ENCODE data around the gene RAPGEF1. TPM values are rescaled to one million over a fixed set of nuclear protein-coding genes. Genes with fewer than 3 reads are reported as not detected.

RAPGEF1 gene
- total RNA-seq, 2 donors from 2014 or later, result 147 to 167 TPM

GRCh38 chr9:131628459-131629225 is 111.2 kb downstream of the RAPGEF1 start:
- Mint-ChIP-seq H3K27me3 (no peaks in the 10 kb centered on the region), H3K27ac (peak overlapping the region; percentile 95), H3K9me3 (no peaks in the 10 kb centered on the region), H3K4me3 (peak overlapping the region; percentile 73), H3K4me1 (peaks cover 29% of the 10 kb centered on the region), H3K36me3 (ENCODE audit: low read depth) (peaks cover 99% of the 10 kb centered on the region)
- no peak for ATAC-seq (replicated peaks)

DNA sequence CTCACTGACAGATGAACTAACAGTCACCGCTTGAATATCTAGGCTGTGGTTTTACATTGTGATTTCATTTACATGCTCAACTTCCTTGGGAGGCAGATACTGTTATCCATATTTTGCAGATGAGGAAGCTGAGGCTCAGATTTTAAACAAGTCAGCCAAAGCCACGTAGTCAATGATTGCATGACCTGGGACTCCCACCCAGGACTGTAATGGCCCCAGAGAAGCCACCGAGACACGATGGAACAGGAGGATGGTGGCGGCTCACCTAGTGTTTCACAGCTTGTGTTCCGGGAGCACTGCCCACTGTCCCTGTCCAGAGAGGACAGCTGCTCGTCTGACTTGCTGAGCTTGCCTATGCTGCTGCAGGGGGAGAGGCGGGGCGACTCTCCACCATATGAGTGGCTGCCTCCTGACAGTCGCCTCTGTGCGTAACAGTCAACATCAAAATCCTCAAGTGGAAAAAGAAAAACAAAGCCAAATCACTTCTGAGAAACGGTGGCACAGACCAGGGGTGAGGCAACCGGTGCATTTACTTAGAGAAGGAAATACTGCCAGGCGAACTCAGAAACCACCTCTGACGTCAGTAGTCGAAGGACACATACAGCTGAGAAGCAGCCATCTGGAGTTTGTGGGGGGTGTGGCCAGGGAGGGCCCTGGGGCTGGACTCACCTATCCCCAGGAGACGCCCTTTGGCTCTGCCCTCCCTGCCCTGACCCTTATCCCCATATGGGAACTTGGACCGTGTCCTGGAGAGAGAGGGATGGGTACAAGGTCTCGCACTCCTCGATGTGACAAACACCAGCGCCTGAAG is 112.0 kb downstream of the RAPGEF1 start:
- peak overlapping the region; percentile 95 for H3K27ac Mint-ChIP-seq
- H3K9me3 Mint-ChIP-seq, result no peaks in the 10 kb centered on the region
- peaks cover 99% of the 10 kb centered on the region for H3K36me3 Mint-ChIP-seq (ENCODE audit: low read depth)
- H3K4me1 Mint-ChIP-seq, result peaks cover 24% of the 10 kb centered on the region
- peak overlapping the region; percentile 73 for H3K4me3 Mint-ChIP-seq
- ATAC-seq (replicated peaks), result peak; percentile 70
- H3K27me3 Mint-ChIP-seq, result no peaks in the 10 kb centered on the region

- peak overlapping the region; percentile 95 for H3K27ac Mint-ChIP-seq
- H3K36me3 Mint-ChIP-seq (ENCODE audit: low read depth), result peaks cover 99% of the 10 kb centered on the region
- peak overlapping the region; percentile 73 for H3K4me3 Mint-ChIP-seq
- no peaks in the 10 kb centered on the region for H3K9me3 Mint-ChIP-seq
- peaks cover 22% of the 10 kb centered on the region for H3K4me1 Mint-ChIP-seq
- no peaks in the 10 kb centered on the region for H3K27me3 Mint-ChIP-seq
- ATAC-seq (replicated peaks), result no peak
Measured at GRCh38 chr9:131627326-131627647, 112.6 kb downstream of the RAPGEF1 start.

DNA sequence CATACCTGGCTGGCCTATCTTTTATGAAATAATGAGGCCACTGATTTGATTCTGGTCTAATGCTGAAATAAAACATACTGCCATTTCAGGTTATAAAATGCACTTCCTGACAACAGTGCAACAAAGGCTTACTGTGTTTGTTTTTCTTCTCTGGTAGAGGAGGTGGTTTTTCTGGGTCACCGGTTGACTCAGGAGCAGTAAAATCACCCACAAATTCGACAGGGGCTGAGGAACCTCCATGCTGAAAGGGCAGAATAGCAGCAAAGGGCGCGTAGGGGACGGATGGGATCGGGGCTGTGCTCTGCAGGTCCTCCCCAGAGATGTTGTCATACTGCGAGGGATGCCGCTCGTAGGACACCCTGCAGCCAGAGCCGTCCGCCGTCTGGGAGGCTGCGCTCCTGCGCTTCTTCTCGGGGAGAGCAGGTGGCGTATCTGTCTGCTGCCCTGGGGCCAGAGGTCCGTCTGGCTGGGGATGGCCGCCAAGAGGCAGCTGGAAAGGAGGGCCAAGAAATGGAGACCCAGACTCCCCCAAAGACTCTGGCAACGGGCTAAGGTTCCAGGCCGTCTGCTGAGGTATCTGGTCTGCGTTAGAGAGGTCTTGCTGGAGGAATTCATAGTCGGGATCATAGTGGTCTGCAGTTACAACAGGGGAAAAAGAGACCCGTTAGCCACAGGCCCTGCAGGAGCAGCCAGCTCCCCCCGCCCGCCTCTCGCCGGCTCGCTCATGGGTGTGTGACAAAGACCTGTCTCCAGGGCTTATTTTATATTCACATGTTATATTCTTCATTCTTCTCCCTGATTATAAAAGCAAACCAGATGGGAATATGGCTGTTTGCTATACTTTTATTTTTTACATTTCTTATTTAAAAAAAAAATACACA is 113.8 kb downstream of the RAPGEF1 start:
- peaks cover 100% of the 10 kb centered on the region for H3K36me3 Mint-ChIP-seq (ENCODE audit: low read depth)

GRCh38 chr9:131625508-131625787 is 114.4 kb downstream of the RAPGEF1 start:
- H3K27ac Mint-ChIP-seq, result peak overlapping the region; percentile 81
- no peak for ATAC-seq (replicated peaks)

More for the DNA sequence above, 113.8 kb downstream of the RAPGEF1 start:
- no peaks in the 10 kb centered on the region for H3K9me3 Mint-ChIP-seq
- H3K27ac Mint-ChIP-seq, result peak overlapping the region; percentile 81
- peaks cover 22% of the 10 kb centered on the region for H3K4me1 Mint-ChIP-seq
- H3K27me3 Mint-ChIP-seq, result no peaks in the 10 kb centered on the region
- H3K4me3 Mint-ChIP-seq, result peak overlapping the region; percentile 55
- ATAC-seq (replicated peaks), result no peak

DNA sequence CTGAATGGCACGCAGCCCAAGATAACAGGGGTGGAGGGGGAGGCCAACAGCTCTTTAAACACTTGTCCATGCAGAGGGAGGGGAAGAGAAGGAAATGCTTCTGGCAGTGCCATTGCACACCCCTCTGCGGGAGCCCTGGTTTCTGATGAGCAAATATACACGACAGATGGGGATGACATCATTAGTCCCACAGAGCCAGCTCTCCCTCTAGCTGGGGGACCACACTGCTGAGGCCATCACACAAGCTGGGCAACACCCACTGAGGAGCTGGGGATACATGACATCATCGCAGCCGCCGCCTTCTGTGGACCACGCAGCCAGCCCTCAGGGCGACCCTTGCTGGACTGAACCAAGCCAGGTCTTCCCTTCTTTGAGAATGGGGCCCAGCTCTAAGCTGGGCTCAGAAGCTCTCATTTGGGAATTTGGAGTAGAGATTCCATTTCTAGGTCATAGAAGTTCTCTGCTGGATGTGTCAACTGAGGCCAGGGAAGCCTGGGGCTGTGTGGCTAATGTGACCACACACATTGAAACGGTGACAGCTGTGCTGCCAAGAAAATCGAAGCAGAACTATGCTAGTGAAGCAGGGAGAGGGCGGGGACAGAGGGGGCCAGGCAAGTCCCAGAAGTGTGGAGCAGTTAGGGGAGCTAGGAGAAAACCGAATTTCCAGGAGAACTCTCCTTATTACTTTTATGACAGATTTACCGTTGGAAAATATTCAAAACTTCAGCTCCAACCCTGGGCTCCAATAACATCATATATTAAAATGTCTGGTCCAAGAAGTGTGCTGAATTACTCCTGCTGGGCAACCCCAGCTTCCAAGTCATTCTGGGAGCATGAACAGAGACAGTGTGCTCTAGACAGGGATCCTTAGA is 115.0 kb downstream of the RAPGEF1 start:
- Mint-ChIP-seq H3K9me3 (no peaks in the 10 kb centered on the region), H3K27ac (peak overlapping the region; percentile 81), H3K4me1 (peaks cover 11% of the 10 kb centered on the region), H3K27me3 (no peaks in the 10 kb centered on the region), H3K4me3 (peak overlapping the region; percentile 55), H3K36me3 (ENCODE audit: low read depth) (peaks cover 100% of the 10 kb centered on the region)
- ATAC-seq (replicated peaks), result no peak

More at GRCh38 chr9:131625508-131625787, 114.4 kb downstream of the RAPGEF1 start:
- peaks cover 17% of the 10 kb centered on the region for H3K4me1 Mint-ChIP-seq
- H3K36me3 Mint-ChIP-seq (ENCODE audit: low read depth), result peaks cover 100% of the 10 kb centered on the region
- no peaks in the 10 kb centered on the region for H3K9me3 Mint-ChIP-seq
- no peaks in the 10 kb centered on the region for H3K27me3 Mint-ChIP-seq
- peak overlapping the region; percentile 55 for H3K4me3 Mint-ChIP-seq

DNA sequence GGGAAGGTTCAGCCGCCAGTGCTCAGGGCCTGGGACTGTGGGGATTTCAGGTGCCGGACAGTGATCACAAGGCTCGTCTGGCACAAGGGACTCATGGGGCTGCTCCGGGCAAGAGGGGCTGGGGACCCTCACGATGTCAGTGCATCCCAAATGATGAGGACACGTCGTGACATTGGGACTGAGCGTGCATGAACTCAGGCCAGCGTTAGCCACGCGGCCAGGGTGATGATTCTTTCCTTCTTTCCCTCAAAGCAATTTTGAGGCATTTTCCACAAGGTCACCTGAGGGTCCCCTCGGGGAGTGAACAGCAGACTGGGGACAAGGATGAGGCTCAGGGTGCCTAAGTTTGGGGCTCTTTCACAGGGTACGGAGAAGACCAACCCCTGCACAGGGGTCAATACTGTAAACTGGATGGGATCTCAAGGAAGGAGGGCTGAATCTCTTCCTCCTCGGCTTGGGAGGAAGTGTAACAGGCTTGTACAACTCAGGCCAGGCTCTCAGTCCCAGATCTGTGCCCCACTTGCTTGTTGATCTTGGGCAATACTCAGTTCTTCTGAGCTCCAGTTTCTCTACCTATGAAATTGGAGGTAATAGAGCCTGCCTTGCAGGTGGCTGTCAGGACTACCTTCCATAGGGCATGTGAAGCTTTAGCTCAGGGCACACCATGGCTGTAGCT is 116.1 kb downstream of the RAPGEF1 start:
- H3K27ac Mint-ChIP-seq, result peak overlapping the region; percentile 81
- no peak overlapping the region for H3K4me3 Mint-ChIP-seq
- ATAC-seq (replicated peaks), result no peak
- peaks cover 14% of the 10 kb centered on the region for H3K4me1 Mint-ChIP-seq
- no peaks in the 10 kb centered on the region for H3K9me3 Mint-ChIP-seq
- H3K36me3 Mint-ChIP-seq (ENCODE audit: low read depth), result peaks cover 100% of the 10 kb centered on the region
- no peaks in the 10 kb centered on the region for H3K27me3 Mint-ChIP-seq

- peaks cover 100% of the 10 kb centered on the region for H3K36me3 Mint-ChIP-seq (ENCODE audit: low read depth)
- no peak for ATAC-seq (replicated peaks)
- H3K4me3 Mint-ChIP-seq, result no peak overlapping the region
- peaks cover 13% of the 10 kb centered on the region for H3K4me1 Mint-ChIP-seq
- H3K27me3 Mint-ChIP-seq, result no peaks in the 10 kb centered on the region
- H3K27ac Mint-ChIP-seq, result peak overlapping the region; percentile 38
- H3K9me3 Mint-ChIP-seq, result no peaks in the 10 kb centered on the region
Measured at GRCh38 chr9:131622523-131622922, 117.4 kb downstream of the RAPGEF1 start.

DNA sequence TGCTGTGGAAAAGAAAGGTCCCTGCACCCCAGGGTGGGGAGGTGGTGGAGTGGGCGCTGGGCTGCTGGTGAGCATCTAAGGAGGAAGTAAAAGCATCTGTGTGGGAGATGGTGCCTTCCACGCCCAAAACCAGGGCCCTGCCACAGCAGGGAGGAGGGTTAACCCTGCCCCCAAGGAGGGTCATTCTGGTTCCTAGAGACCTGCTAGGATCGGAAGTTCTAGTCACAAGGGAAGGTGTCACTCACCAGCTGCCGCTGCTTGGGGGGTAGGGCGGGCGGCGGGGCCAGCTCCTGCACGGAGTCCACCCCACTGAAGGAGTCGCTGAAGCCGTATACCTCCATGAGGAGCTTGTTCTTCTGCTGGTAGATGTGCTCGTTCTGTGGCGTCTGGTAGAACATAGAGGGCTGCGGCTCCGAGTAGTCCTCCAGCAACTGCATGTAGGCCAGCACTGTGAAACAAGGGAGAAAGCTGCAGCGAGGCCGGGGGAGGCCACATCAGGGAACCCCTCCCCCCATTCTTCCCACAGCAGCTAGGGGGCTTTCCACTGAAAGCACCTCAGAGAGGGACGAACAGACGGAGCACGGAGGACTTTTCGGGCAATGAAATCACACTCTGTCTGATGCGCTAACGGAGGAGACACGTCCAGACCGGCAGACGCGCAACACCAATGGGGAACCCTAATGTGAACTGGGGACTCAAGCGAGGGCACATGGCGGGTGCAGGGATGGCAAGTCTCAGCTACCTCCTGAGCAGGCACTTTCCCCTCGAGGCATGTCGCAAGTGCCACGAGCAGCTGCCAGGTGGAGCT is 118.1 kb downstream of the RAPGEF1 start:
- no peaks in the 10 kb centered on the region for H3K27me3 Mint-ChIP-seq
- peak overlapping the region; percentile 86 for H3K27ac Mint-ChIP-seq
- no peak overlapping the region for H3K4me3 Mint-ChIP-seq
- no peaks in the 10 kb centered on the region for H3K9me3 Mint-ChIP-seq
- peaks cover 10% of the 10 kb centered on the region for H3K4me1 Mint-ChIP-seq
- peaks cover 100% of the 10 kb centered on the region for H3K36me3 Mint-ChIP-seq (ENCODE audit: low read depth)
- ATAC-seq (replicated peaks), result no peak

GRCh38 chr9:131620764-131621520 is 118.9 kb downstream of the RAPGEF1 start:
- ATAC-seq (replicated peaks), result no peak
- Mint-ChIP-seq H3K4me3 (no peak overlapping the region), H3K36me3 (ENCODE audit: low read depth) (peaks cover 100% of the 10 kb centered on the region), H3K9me3 (no peaks in the 10 kb centered on the region), H3K4me1 (peaks cover 10% of the 10 kb centered on the region), H3K27ac (peak overlapping the region; percentile 86), H3K27me3 (no peaks in the 10 kb centered on the region)

DNA sequence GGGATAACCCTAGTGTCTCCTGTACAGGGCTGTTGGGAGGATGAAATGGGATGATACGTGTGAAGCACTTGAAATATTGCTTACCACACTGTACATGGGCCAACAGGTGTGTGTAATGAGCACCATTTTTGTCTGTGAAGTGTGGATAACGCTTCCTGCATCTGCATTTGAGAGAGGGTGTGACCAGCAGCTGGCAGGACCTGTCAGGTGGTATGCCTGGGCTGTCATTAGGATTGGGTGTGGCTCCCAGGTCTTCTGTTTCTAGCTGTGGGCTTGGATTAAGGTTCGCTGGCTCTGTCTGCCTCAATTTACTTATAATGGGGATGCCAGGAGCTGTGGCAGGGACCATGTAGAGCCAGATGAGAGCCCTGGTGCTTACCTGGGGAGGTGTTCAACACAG is 120.2 kb downstream of the RAPGEF1 start:
- Mint-ChIP-seq H3K36me3 (ENCODE audit: low read depth) (peaks cover 100% of the 10 kb centered on the region), H3K27ac (peak overlapping the region; percentile 70), H3K4me1 (peaks cover 14% of the 10 kb centered on the region), H3K4me3 (no peak overlapping the region), H3K27me3 (no peaks in the 10 kb centered on the region), H3K9me3 (no peaks in the 10 kb centered on the region)
- no peak for ATAC-seq (replicated peaks)

DNA sequence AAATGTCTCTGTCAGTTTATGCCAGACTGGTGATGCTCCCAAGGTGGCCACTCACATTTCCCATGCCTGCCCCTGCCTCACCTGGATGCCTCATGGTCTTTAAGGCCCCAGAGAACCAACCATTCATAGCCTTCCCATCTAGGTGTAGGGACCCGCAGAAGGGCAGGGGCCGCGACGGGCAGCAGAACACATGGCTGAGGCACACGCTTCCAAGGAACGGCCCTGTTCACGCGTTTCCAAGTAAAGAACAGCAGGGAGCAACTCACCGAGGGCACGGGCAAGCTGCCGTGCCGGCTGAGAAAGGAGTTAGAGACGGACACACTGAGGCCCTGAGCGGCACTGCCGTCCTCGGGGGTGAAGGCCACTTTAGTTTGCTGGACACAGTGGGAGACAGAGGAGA is 121.1 kb downstream of the RAPGEF1 start:
- H3K36me3 Mint-ChIP-seq (ENCODE audit: low read depth), result peaks cover 100% of the 10 kb centered on the region
- peaks cover 14% of the 10 kb centered on the region for H3K4me1 Mint-ChIP-seq
- H3K9me3 Mint-ChIP-seq, result no peaks in the 10 kb centered on the region
- peak overlapping the region; percentile 62 for H3K27ac Mint-ChIP-seq
- no peaks in the 10 kb centered on the region for H3K27me3 Mint-ChIP-seq
- ATAC-seq (replicated peaks), result no peak
- no peak overlapping the region for H3K4me3 Mint-ChIP-seq

All from activated T-helper 17 cell treated with anti-CD3 and anti-CD28 coated beads, Interleukin-2, amount 50 U/mL, for 72 hours (primary cell).